Stomach (tissue), 9 donors: ENCODE data around the gene ACYP2. TPM values are rescaled to one million over a fixed set of nuclear protein-coding genes. Genes with fewer than 3 reads are reported as not detected.

ENCODE experiments used
- DNase-seq, 2 donors: peaks; one replicate each; pipeline versions ENCODE4 v3.0.0 to v3.0.0-alpha.2; 2013 to 2019
- H3K27ac ChIP-seq, 5 donors: fragments of 200-600 bp in 4 of 5; sonication (generic) in 4 of 5; one replicate each; pipeline ENCODE4 v1.5.1; 2013 to 2019; ENCODE audit warnings: mild to moderate bottlenecking in 1 of 5, moderate library complexity in 1 of 5
- H3K27me3 ChIP-seq, 3 donors: fragments of 200-600 bp; sonication (generic); one replicate each; pipeline ENCODE4 v1.5.1; 2017 to 2019; ENCODE audit warnings: mixed run types in 1 of 3
- H3K36me3 ChIP-seq, 4 donors: fragments of 200-600 bp; sonication (generic); 1 replicate in 3 of 4; 2 replicates in 1 of 4; pipeline ENCODE4 v1.5.1; 2016 to 2019
- H3K4me1 ChIP-seq, 4 donors: fragments of 200-600 bp; sonication (generic); one replicate each; pipeline ENCODE4 v1.5.1; 2016 to 2019
- H3K4me3 ChIP-seq, 4 donors: fragments of 200-600 bp; sonication (generic) in 3 of 4; one replicate each; pipeline ENCODE4 v1.5.1; 2016 to 2019; ENCODE audit warnings: mild to moderate bottlenecking in 1 of 4
- H3K9me3 ChIP-seq, 4 donors: fragments of 200-600 bp; sonication (generic); one replicate each; pipeline ENCODE4 v1.5.1; 2016 to 2019
- CTCF ChIP-seq, 7 experiments: fragments of 450-650 bp in 4 of 7; fragments of 200-600 bp in 3 of 7; sonication (generic) in 3 of 7; IDR thresholded peaks; one replicate each; pipeline ENCODE4 v1.5.1; 2016 to 2019; ENCODE audit warnings: antibody characterized with exemption in 7 of 7, control low read depth in 2 of 7, mild to moderate bottlenecking in 1 of 7
- EP300 ChIP-seq: sonication (generic); formaldehyde crosslinking; IDR thresholded peaks from one replicate; pipeline ENCODE4 v1.6.1; 2017; ENCODE audit warnings: antibody characterized with exemption
- POLR2A ChIP-seq, 4 donors: fragments of 450-650 bp; IDR thresholded peaks; one replicate each; pipeline ENCODE4 v1.6.1; 2016; ENCODE audit warnings: antibody characterized with exemption in 4 of 4, control low read depth in 2 of 4, mild to moderate bottlenecking in 1 of 4, moderate library complexity in 1 of 4
- POLR2AphosphoS5 ChIP-seq, 3 donors: sonication (generic); formaldehyde crosslinking; IDR thresholded peaks; one replicate each; pipeline ENCODE4 v1.6.1; 2016; ENCODE audit warnings: antibody characterized with exemption in 3 of 3
- WGBS, 5 donors: extraction: QIAGEN DNeasy Blood & Tissue Kit in 3 of 5; methylation state at CpG; one replicate each; pipeline versions ENCODE4 v1.1.5 to v1.1.7; 2013 to 2018; 5-methylcytosine and 5-hydroxymethylcytosine counted together
- intact Hi-C: fragments of 100-400 bp; cut with DNase I; formaldehyde crosslinking; loops from one replicate; pipeline ENCODE4 v1.15.1; 2023; ENCODE audit warnings: low total_unique reads
- polyA plus RNA-seq, 3 donors: library from polyadenylated mRNA; stranded (reverse); fragments of 200-250 nt; gene quantifications; one replicate each; pipeline ENCODE4 v1.2.3, GENCODE V29; 2013
- total RNA-seq, 5 donors: library from RNA; depleted of rRNA; stranded (reverse); fragments of >200 nt; gene quantifications; one replicate each; pipeline versions ENCODE4 v1.1.0 to v1.2.3, GENCODE V29; 2014 to 2016
- donor health status: healthy with polysubstance abuse.
- donor health status: Bipolar disorder and iron deficiency.
- donor health status: healthy.

ACYP2 gene
- total and polyA plus RNA-seq, 8 donors, result 4.3 to 42.0 (median 21.7) TPM

- H3K4me3 ChIP-seq, result no peak overlapping the region
- H3K27ac ChIP-seq, result no peak overlapping the region
- H3K9me3 ChIP-seq, result no peaks in the 10 kb centered on the region
- no peaks in the 10 kb centered on the region for H3K36me3 ChIP-seq
- no peaks in the 10 kb centered on the region for H3K27me3 ChIP-seq
- H3K4me1 ChIP-seq, result peaks cover 0 to 33% (median 13%) of the 10 kb centered on the region in 4 donors
- DNase-seq, result no peak
- WGBS, 5 donors, result 75 to 92% (median 84%) methylated on average over 2 of the region's 2 CpGs
- TF ChIP-seq CTCF (IDR thresholded peaks at IDR 0.05) (no peak), POLR2AphosphoS5 (IDR thresholded peaks at IDR 0.05) (no peak), EP300 (no peak), POLR2A (IDR thresholded peaks at IDR 0.05) (no peak)
- intact Hi-C loops, result no loop called here
These were observed 89.1 kb downstream of the ACYP2 start for GRCh38 chr2:54204476-54204875.

- intact Hi-C loops, result no loop called here
- 9 to 35% (median 10%) methylated on average over 2 of the region's 2 CpGs for WGBS, 5 donors
- Histone ChIP-seq H3K36me3 (no peaks in the 10 kb centered on the region), H3K27ac (no peak overlapping the region), H3K27me3 (no peaks in the 10 kb centered on the region), H3K4me3 (no peak overlapping the region), H3K4me1 (peaks cover 0 to 34% (median 14%) of the 10 kb centered on the region in 4 donors), H3K9me3 (no peaks in the 10 kb centered on the region)
- DNase-seq, result peak in 1 of 2 donors; percentile 56
- no peak for TF ChIP-seq POLR2AphosphoS5 (IDR thresholded peaks at IDR 0.05)
- TF ChIP-seq CTCF (IDR thresholded peaks at IDR 0.05), result peak in 4 of 7 experiments; percentile 30 to 63 (median 55)
- no peak for TF ChIP-seq POLR2A (IDR thresholded peaks at IDR 0.05)
- TF ChIP-seq EP300, result no peak
These were observed 91.2 kb downstream of the ACYP2 start for GRCh38 chr2:54206596-54206995.

GRCh38 chr2:54207666-54208195 is 92.3 kb downstream of the ACYP2 start:
- no peak overlapping the region for H3K4me3 ChIP-seq
- no peaks in the 10 kb centered on the region for H3K9me3 ChIP-seq
- DNase-seq, result peak in 1 of 2 donors; percentile 43
- intact Hi-C loops, result no loop called here
- H3K27ac ChIP-seq, result peak overlapping the region in 1 of 5 donors; percentile 16
- no peaks in the 10 kb centered on the region for H3K27me3 ChIP-seq
- TF ChIP-seq POLR2A (IDR thresholded peaks at IDR 0.05) (no peak), EP300 (no peak), POLR2AphosphoS5 (IDR thresholded peaks at IDR 0.05) (no peak), CTCF (IDR thresholded peaks at IDR 0.05) (no peak)
- H3K36me3 ChIP-seq, result no peaks in the 10 kb centered on the region
- peaks cover 0 to 34% (median 14%) of the 10 kb centered on the region in 4 donors for H3K4me1 ChIP-seq
- 27 to 44% (median 31%) methylated on average over 3 of the region's 3 CpGs for WGBS, 5 donors

- Histone ChIP-seq H3K4me3 (no peak overlapping the region), H3K4me1 (peaks cover 0 to 34% (median 14%) of the 10 kb centered on the region in 4 donors), H3K27me3 (no peaks in the 10 kb centered on the region), H3K27ac (peak overlapping the region in 1 of 5 donors; percentile 34), H3K36me3 (no peaks in the 10 kb centered on the region), H3K9me3 (no peaks in the 10 kb centered on the region)
- TF ChIP-seq CTCF (IDR thresholded peaks at IDR 0.05), result no peak
- intact Hi-C loops, result no loop called here
- DNase-seq, result peak in 1 of 2 donors; percentile 35
- WGBS, 5 donors, result 41 to 63% (median 49%) methylated on average over 1 of the region's 1 CpG
These were observed 93.2 kb downstream of the ACYP2 start for GRCh38 chr2:54208364-54209240.
